Karpas-422 (cell line): ENCODE results near the gene CNP. TPM values are rescaled to one million over a fixed set of nuclear protein-coding genes. Genes with fewer than 3 reads are reported as not detected.

Source experiments
- DNase-seq: peaks from one replicate; pipeline ENCODE4 v3.0.0-alpha.2; 2015
- H2AFZ ChIP-seq: fragments of 200-600 bp; sonication (generic); 2 replicates; pipeline ENCODE4 v1.6.1; 2014; ENCODE audit warnings: antibody characterized with exemption, low read length, mixed read lengths
- H3K27ac ChIP-seq: fragments of 200-600 bp; sonication (generic); 2 replicates; pipeline ENCODE4 v1.5.1; 2014; ENCODE audit warnings: mild to moderate bottlenecking, low read length, moderate library complexity
- H3K27me3 ChIP-seq: fragments of 200-600 bp; sonication (generic); 2 replicates; pipeline ENCODE4 v1.6.1; 2014; ENCODE audit warnings: low read length, mixed read lengths
- H3K36me3 ChIP-seq: fragments of 200-600 bp; sonication (generic); 2 replicates; pipeline ENCODE4 v1.6.1; 2014; ENCODE audit warnings: low read length, mixed read lengths; ENCODE audit not compliant: insufficient read depth
- H3K4me1 ChIP-seq: fragments of 200-600 bp; sonication (generic); 2 replicates; pipeline ENCODE4 v1.6.1; 2014; ENCODE audit warnings: mild to moderate bottlenecking, low read length, mixed read lengths
- H3K4me2 ChIP-seq: fragments of 200-600 bp; sonication (generic); 2 replicates; pipeline ENCODE4 v1.6.1; 2014; ENCODE audit warnings: low read length, low read depth, mild to moderate bottlenecking; ENCODE audit not compliant: poor library complexity, severe bottlenecking
- H3K4me3 ChIP-seq: fragments of 200-600 bp; sonication (generic); 2 replicates; pipeline ENCODE4 v1.5.1; 2014; ENCODE audit warnings: mild to moderate bottlenecking, antibody characterized with exemption, low read length, mixed read lengths
- H3K79me2 ChIP-seq: fragments of 200-600 bp; sonication (generic); 2 replicates; pipeline ENCODE4 v1.6.1; 2014; ENCODE audit warnings: mild to moderate bottlenecking, low read length, mixed read lengths
- H3K9ac ChIP-seq: fragments of 200-600 bp; sonication (generic); 2 replicates; pipeline ENCODE4 v1.6.0; 2014; ENCODE audit warnings: low read length
- H3K9me2 ChIP-seq: fragments of 200-600 bp; sonication (generic), shearing (Covaris generic); replicated peaks from 2 replicates; pipeline ENCODE4 v1.6.0; 2014; ENCODE audit warnings: mild to moderate bottlenecking, low read length, moderate library complexity; ENCODE audit not compliant: insufficient read depth
- H3K9me3 ChIP-seq: fragments of 300-700, 200-600 bp; sonication (generic); 2 replicates; pipeline ENCODE4 v1.6.1; 2014; ENCODE audit warnings: low read length, mixed read lengths
- H4K20me1 ChIP-seq: fragments of 200-600 bp; sonication (generic); 2 replicates; pipeline ENCODE4 v1.6.1; 2014; ENCODE audit warnings: mild to moderate bottlenecking, antibody characterized with exemption, low read length, low read depth; ENCODE audit not compliant: insufficient read depth
- total RNA-seq: library from RNA; depleted of rRNA; stranded (reverse); fragments of >200 nt; shearing (Covaris generic); gene quantifications from 2 replicates; pipeline ENCODE4 v1.2.3, GENCODE V29; 2014; ENCODE audit warnings: low replicate concordance

CNP gene
- total RNA-seq, 1 experiment from 2014 or later: 41.3 TPM

GRCh38 chr17:41937970-41938954 lies 28.3 kb upstream of the CNP start:
- Histone ChIP-seq H3K79me2 (no peaks in the 10 kb centered on the region), H3K9ac (no peak overlapping the region), H3K4me3 (no peak overlapping the region), H3K4me2 (no peak overlapping the region), H3K36me3 (no peaks in the 10 kb centered on the region), H2AFZ (no peak overlapping the region), H3K4me1 (no peaks in the 10 kb centered on the region), H3K27me3 (no peaks in the 10 kb centered on the region), H3K9me2 (no peaks in the 10 kb centered on the region), H3K9me3 (no peaks in the 10 kb centered on the region), H4K20me1 (no peaks in the 10 kb centered on the region), H3K27ac (no peak overlapping the region)
- no peak for DNase-seq

- H2AFZ ChIP-seq: no peak overlapping the region
- H3K79me2 ChIP-seq: no peaks in the 10 kb centered on the region
- no peaks in the 10 kb centered on the region for H3K36me3 ChIP-seq
- no peaks in the 10 kb centered on the region for H3K9me3 ChIP-seq
- H3K4me1 ChIP-seq: no peaks in the 10 kb centered on the region
- no peak overlapping the region for H3K4me3 ChIP-seq
- no peaks in the 10 kb centered on the region for H4K20me1 ChIP-seq
- H3K9me2 ChIP-seq: no peaks in the 10 kb centered on the region
- H3K4me2 ChIP-seq: no peak overlapping the region
- H3K27ac ChIP-seq: no peak overlapping the region
- H3K9ac ChIP-seq: no peak overlapping the region
- H3K27me3 ChIP-seq: no peaks in the 10 kb centered on the region
- no peak for DNase-seq
Measured at GRCh38 chr17:41939044-41939692, 27.4 kb upstream of the CNP start.

GRCh38 chr17:41939693-41940090 lies 26.9 kb upstream of the CNP start:
- no peak for DNase-seq
- Histone ChIP-seq H3K9me3 (no peaks in the 10 kb centered on the region), H3K4me3 (no peak overlapping the region), H3K27ac (no peak overlapping the region), H2AFZ (no peak overlapping the region), H3K4me1 (no peaks in the 10 kb centered on the region), H3K27me3 (no peaks in the 10 kb centered on the region), H3K9me2 (no peaks in the 10 kb centered on the region), H3K79me2 (no peaks in the 10 kb centered on the region), H3K9ac (no peak overlapping the region), H3K4me2 (no peak overlapping the region), H3K36me3 (no peaks in the 10 kb centered on the region), H4K20me1 (no peaks in the 10 kb centered on the region)

- Histone ChIP-seq H2AFZ (no peak overlapping the region), H3K4me2 (no peak overlapping the region), H3K27me3 (no peaks in the 10 kb centered on the region)
Measured at GRCh38 chr17:41941168-41941567, 25.4 kb upstream of the CNP start.

GRCh38 chr17:41942626-41943373 lies 23.8 kb upstream of the CNP start:
- Histone ChIP-seq H3K4me2 (no peak overlapping the region), H3K9me2 (no peaks in the 10 kb centered on the region), H2AFZ (no peak overlapping the region), H3K9ac (no peak overlapping the region), H4K20me1 (no peaks in the 10 kb centered on the region), H3K4me3 (no peak overlapping the region), H3K9me3 (no peaks in the 10 kb centered on the region), H3K4me1 (no peaks in the 10 kb centered on the region), H3K27me3 (no peaks in the 10 kb centered on the region), H3K79me2 (no peaks in the 10 kb centered on the region), H3K36me3 (no peaks in the 10 kb centered on the region), H3K27ac (no peak overlapping the region)
- peak; percentile 30 for DNase-seq

More at GRCh38 chr17:41941168-41941567, 25.4 kb upstream of the CNP start:
- no peaks in the 10 kb centered on the region for H3K36me3 ChIP-seq
- H3K4me1 ChIP-seq: no peaks in the 10 kb centered on the region
- H3K9ac ChIP-seq: no peak overlapping the region
- H3K4me3 ChIP-seq: no peak overlapping the region
- no peaks in the 10 kb centered on the region for H4K20me1 ChIP-seq
- no peaks in the 10 kb centered on the region for H3K9me3 ChIP-seq
- DNase-seq: no peak
- H3K79me2 ChIP-seq: no peaks in the 10 kb centered on the region
- H3K9me2 ChIP-seq: no peaks in the 10 kb centered on the region
- H3K27ac ChIP-seq: no peak overlapping the region

- Histone ChIP-seq H3K4me2 (no peak overlapping the region), H2AFZ (no peak overlapping the region), H3K27ac (no peak overlapping the region), H3K27me3 (no peaks in the 10 kb centered on the region), H3K9me2 (no peaks in the 10 kb centered on the region), H3K9me3 (no peaks in the 10 kb centered on the region), H4K20me1 (no peaks in the 10 kb centered on the region), H3K9ac (no peak overlapping the region), H3K79me2 (no peaks in the 10 kb centered on the region), H3K4me1 (no peaks in the 10 kb centered on the region), H3K36me3 (no peaks in the 10 kb centered on the region), H3K4me3 (no peak overlapping the region)
- peak; percentile 20 for DNase-seq
Measured at GRCh38 chr17:41943492-41943891, 23.1 kb upstream of the CNP start.

GRCh38 chr17:41944943-41945342 lies 21.7 kb upstream of the CNP start:
- Histone ChIP-seq H3K9ac (no peak overlapping the region), H2AFZ (no peak overlapping the region), H3K27ac (no peak overlapping the region), H3K79me2 (no peaks in the 10 kb centered on the region), H3K4me2 (no peak overlapping the region), H3K36me3 (no peaks in the 10 kb centered on the region), H3K27me3 (no peaks in the 10 kb centered on the region), H3K4me1 (no peaks in the 10 kb centered on the region), H4K20me1 (no peaks in the 10 kb centered on the region), H3K9me2 (no peaks in the 10 kb centered on the region), H3K9me3 (no peaks in the 10 kb centered on the region), H3K4me3 (no peak overlapping the region)
- no peak for DNase-seq
